GM12892 (cell line): ENCODE data around the gene TEX264.
A peak's percentile ranks its signal among the peaks of the same experiment; 100 is the strongest.

Experiments used
- POLR2A ChIP-seq: IDR thresholded peaks from 2 replicates; pipeline ENCODE4 v1.6.1; 2011; ENCODE audit warnings: low read depth, low read length, control low read depth
- POLR2AphosphoS5 ChIP-seq: IDR thresholded peaks from 2 replicates; pipeline ENCODE4 v1.6.1; 2011; ENCODE audit warnings: low read depth, low read length, control low read depth
- TAF1 ChIP-seq: IDR thresholded peaks from 2 replicates; pipeline ENCODE4 v1.6.1; 2011; ENCODE audit warnings: low read depth, mild to moderate bottlenecking, control low read depth, low read length, borderline replicate concordance

- TF ChIP-seq POLR2A, result peak; percentile 14
- TF ChIP-seq POLR2AphosphoS5, result no peak
- no peak for TF ChIP-seq TAF1
These were observed 853 bp downstream of the TEX264 start for GRCh38 chr3:51671734-51672475.
